Upper lobe of right lung (tissue), 1 donor: Measurements from ENCODE around the gene ATAD5. TPM values are rescaled to one million over a fixed set of nuclear protein-coding genes. Genes with fewer than 3 reads are reported as not detected.
A peak's percentile ranks its signal among the peaks of the same experiment; 100 is the strongest.

Experiments
- ATAC-seq: fragments of 200-7000 bp; cut with Tn5 transposase; one replicate; pipeline ENCODE4 v1.9.1; 2020; ENCODE audit warnings: mild to moderate bottlenecking, moderate library complexity
- DNase-seq: peaks from one replicate; pipeline ENCODE4 v3.0.0-alpha.2; 2020
- H3K27ac ChIP-seq: fragments of 200-600 bp; one replicate; pipeline ENCODE4 v1.8.0; 2022
- H3K27me3 ChIP-seq: fragments of 200-600 bp; one replicate; pipeline ENCODE4 v1.8.0; 2022; ENCODE audit warnings: mild to moderate bottlenecking
- H3K36me3 ChIP-seq: fragments of 200-600 bp; one replicate; pipeline ENCODE4 v1.8.0; 2022
- H3K4me1 ChIP-seq: fragments of 200-600 bp; one replicate; pipeline ENCODE4 v1.8.0; 2022
- H3K4me3 ChIP-seq: fragments of 200-600 bp; one replicate; pipeline ENCODE4 v1.8.0; 2022; ENCODE audit warnings: mild to moderate bottlenecking
- H3K9me3 ChIP-seq: fragments of 200-600 bp; one replicate; pipeline ENCODE4 v1.8.0; 2022
- CTCF ChIP-seq: fragments of 200-600 bp; IDR thresholded peaks from one replicate; pipeline ENCODE4 v1.8.0; 2022; ENCODE audit warnings: antibody characterized with exemption
- intact Hi-C: fragments of 100-400 bp; cut with DNase I; formaldehyde crosslinking; loops from one replicate; pipeline ENCODE4 v1.11.0; 2022
- total RNA-seq: library from RNA; stranded (reverse); fragmentation: NEBNext Ultra II Directional; extraction: Animal tissue kit (Norgen Biotek cat#: 25700); gene quantifications from one replicate; pipeline ENCODE4 v1.2.1, GENCODE V29; 2021
- donor health status: DM: no; HTN: yes; CAD: no; lungs with severe emphysema.

ATAD5 gene
- total RNA-seq, 1 donor from 2014 or later, result 1.1 TPM

- peak; percentile 57 for TF ChIP-seq CTCF
- H3K27ac ChIP-seq, result peak within 1 kb of the TSS; percentile 86
- intact Hi-C loops, result no loop called here
Measured at GRCh38 chr17:30824356-30825145, 7.2 kb upstream of the ATAD5 start, which contains the start of gene CRLF3. TSS of gene CRLF3 (minus strand) at chr17:30824692. CDS start at chr17:30824651, 41 bp downstream.

GRCh38 chr17:30827082-30827481 lies 4.7 kb upstream of the ATAD5 start:
- Histone ChIP-seq H3K4me1 (peaks cover 26% of the 10 kb centered on the region), H3K36me3 (no peaks in the 10 kb centered on the region), H3K4me3 (no peak overlapping the region), H3K9me3 (no peaks in the 10 kb centered on the region), H3K27me3 (no peaks in the 10 kb centered on the region), H3K27ac (no peak overlapping the region)
- no peak for DNase-seq
- intact Hi-C loops, result no loop called here
- TF ChIP-seq CTCF, result no peak
- no peak for ATAC-seq

More at GRCh38 chr17:30824356-30825145, 7.2 kb upstream of the ATAD5 start, which contains the start of gene CRLF3:
- H3K4me1 ChIP-seq, result peaks cover 40% of the 10 kb centered on the region
- peak; percentile 99 for ATAC-seq
- H3K27me3 ChIP-seq, result no peaks in the 10 kb centered on the region
- peak within 1 kb of the TSS; percentile 85 for H3K4me3 ChIP-seq
- no peaks in the 10 kb centered on the region for H3K9me3 ChIP-seq
- H3K36me3 ChIP-seq, result no peaks in the 10 kb centered on the region
- peak; percentile 96 for DNase-seq

- intact Hi-C loops, result no loop called here
Measured at GRCh38 chr17:30829022-30829421, 2.7 kb upstream of the ATAD5 start.

GRCh38 chr17:30831257-30831656 lies 509 bp upstream of the ATAD5 start:
- H3K27ac ChIP-seq, result peak overlapping the region; percentile 12
- H3K27me3 ChIP-seq, result no peaks in the 10 kb centered on the region
- ATAC-seq (no peak), DNase-seq (no peak)
- no peak for TF ChIP-seq CTCF
- H3K4me1 ChIP-seq, result peaks cover 14% of the 10 kb centered on the region
- H3K36me3 ChIP-seq, result no peaks in the 10 kb centered on the region
- H3K9me3 ChIP-seq, result no peaks in the 10 kb centered on the region
- H3K4me3 ChIP-seq, result peak overlapping the region; percentile 90
- intact Hi-C loops, result no loop called here

More at GRCh38 chr17:30829022-30829421, 2.7 kb upstream of the ATAD5 start:
- H3K9me3 ChIP-seq, result no peaks in the 10 kb centered on the region
- no peak for TF ChIP-seq CTCF
- H3K36me3 ChIP-seq, result no peaks in the 10 kb centered on the region
- peak; percentile 9 for DNase-seq
- H3K27ac ChIP-seq, result no peak overlapping the region
- H3K4me3 ChIP-seq, result no peak overlapping the region
- ATAC-seq, result no peak
- H3K27me3 ChIP-seq, result no peaks in the 10 kb centered on the region
- H3K4me1 ChIP-seq, result peaks cover 18% of the 10 kb centered on the region

- peak overlapping the region; percentile 90 for H3K4me3 ChIP-seq
- TF ChIP-seq CTCF, result no peak
- no peak for ATAC-seq
- DNase-seq, result no peak
- peaks cover 14% of the 10 kb centered on the region for H3K4me1 ChIP-seq
- intact Hi-C loops, result no loop called here
- no peaks in the 10 kb centered on the region for H3K36me3 ChIP-seq
- no peaks in the 10 kb centered on the region for H3K27me3 ChIP-seq
- no peaks in the 10 kb centered on the region for H3K9me3 ChIP-seq
- no peak overlapping the region for H3K27ac ChIP-seq
Measured at GRCh38 chr17:30832438-30833124, 815 bp downstream of the ATAD5 start.
